ENCODE measurements around the gene LGMN. TPM values are rescaled to one million over a fixed set of nuclear protein-coding genes. Genes with fewer than 3 reads are reported as not detected.

LGMN gene
- total and polyA plus RNA-seq, 2 donors (not counting 1 experiment from before 2014, with no cell fraction given) = 17.6 to 21.1 TPM

DNA sequence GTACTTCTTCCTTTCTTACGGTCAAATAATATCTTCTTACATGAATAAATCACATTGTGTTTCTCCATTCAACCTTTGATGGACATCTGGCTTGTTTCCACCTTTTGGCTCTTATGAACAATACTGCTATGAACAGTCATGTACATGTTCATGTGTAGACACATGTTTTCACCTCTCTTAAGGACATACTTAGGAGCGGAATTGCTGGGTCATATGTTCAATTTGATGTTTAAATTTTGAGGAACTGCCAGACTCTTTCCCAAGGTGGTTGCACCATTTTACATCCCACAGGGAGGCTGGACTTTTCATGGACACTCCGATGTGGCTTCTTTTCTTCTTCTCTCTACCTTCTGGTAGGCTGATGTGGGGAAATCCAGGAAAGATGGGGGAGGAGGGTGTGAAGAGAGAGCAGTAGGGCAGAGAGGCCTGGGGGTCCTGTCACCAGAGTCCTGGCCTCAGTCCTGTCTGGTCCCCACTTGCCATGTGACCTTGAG is 16.8 kb downstream of the LGMN start:
- Histone ChIP-seq H3K27ac (ENCODE audit: low read length in 2 of 2) (no peak overlapping the region), H3K27me3 (replicated peaks in 1 of 4; ENCODE audit: control extremely low read depth in 1 of 4, control insufficient read depth in 3 of 4, insufficient read depth in 4 of 4, low read length in 3 of 4) (no peaks in the 10 kb centered on the region), H4K20me1 (ENCODE audit: control insufficient read depth, insufficient read depth, low read length, poor library complexity, severe bottlenecking) (no peaks in the 10 kb centered on the region), H3K4me2 (replicated peaks; ENCODE audit: low read depth, low read length, poor library complexity, severe bottlenecking) (no peak overlapping the region), H3K4me3 (ENCODE audit: control extremely low read depth in 1 of 5, extremely low read depth in 1 of 5, insufficient read depth in 1 of 5, low read depth in 2 of 5, low read length in 4 of 5) (no peak overlapping the region), H3K9ac (ENCODE audit: low read length) (no peak overlapping the region), H3K79me2 (ENCODE audit: control insufficient read depth, insufficient read depth, low read length) (peaks cover 6% of the 10 kb centered on the region), H3K4me1 (ENCODE audit: control insufficient read depth in 2 of 2, insufficient read depth in 2 of 2, low read length in 2 of 2) (peaks cover under 1 to 6% of the 10 kb centered on the region in 2 donors), H3K9me3 (ENCODE audit: control extremely low read depth in 1 of 3, control insufficient read depth in 2 of 3, insufficient read depth in 1 of 3, low read length in 2 of 3) (peaks cover 0 to 9% (median 0%) of the 10 kb centered on the region in 3 donors), H3K36me3 (replicated peaks in 1 of 2; ENCODE audit: control extremely low read depth in 1 of 2, control insufficient read depth in 1 of 2, extremely low read depth in 1 of 2, insufficient read depth in 2 of 2, low read length in 1 of 2) (peaks cover 0 to 15% of the 10 kb centered on the region in 2 experiments), H2AFZ (ENCODE audit: insufficient read depth, low read depth, low read length, poor library complexity, severe bottlenecking) (no peak overlapping the region)
- Mint-ChIP-seq H3K27ac (no peak overlapping the region), H3K4me1 (peaks cover 6% of the 10 kb centered on the region), H3K4me3 (no peak overlapping the region), H3K9me3 (ENCODE audit: insufficient read depth) (no peaks in the 10 kb centered on the region), H3K27me3 (no peaks in the 10 kb centered on the region)
- TF ChIP-seq EZH2 (IDR thresholded peaks at IDR 0.05; ENCODE audit: borderline replicate concordance, insufficient read depth, low read depth, low read length, poor library complexity, severe bottlenecking) = no peak
- TF ChIP-seq, protein P1, sequence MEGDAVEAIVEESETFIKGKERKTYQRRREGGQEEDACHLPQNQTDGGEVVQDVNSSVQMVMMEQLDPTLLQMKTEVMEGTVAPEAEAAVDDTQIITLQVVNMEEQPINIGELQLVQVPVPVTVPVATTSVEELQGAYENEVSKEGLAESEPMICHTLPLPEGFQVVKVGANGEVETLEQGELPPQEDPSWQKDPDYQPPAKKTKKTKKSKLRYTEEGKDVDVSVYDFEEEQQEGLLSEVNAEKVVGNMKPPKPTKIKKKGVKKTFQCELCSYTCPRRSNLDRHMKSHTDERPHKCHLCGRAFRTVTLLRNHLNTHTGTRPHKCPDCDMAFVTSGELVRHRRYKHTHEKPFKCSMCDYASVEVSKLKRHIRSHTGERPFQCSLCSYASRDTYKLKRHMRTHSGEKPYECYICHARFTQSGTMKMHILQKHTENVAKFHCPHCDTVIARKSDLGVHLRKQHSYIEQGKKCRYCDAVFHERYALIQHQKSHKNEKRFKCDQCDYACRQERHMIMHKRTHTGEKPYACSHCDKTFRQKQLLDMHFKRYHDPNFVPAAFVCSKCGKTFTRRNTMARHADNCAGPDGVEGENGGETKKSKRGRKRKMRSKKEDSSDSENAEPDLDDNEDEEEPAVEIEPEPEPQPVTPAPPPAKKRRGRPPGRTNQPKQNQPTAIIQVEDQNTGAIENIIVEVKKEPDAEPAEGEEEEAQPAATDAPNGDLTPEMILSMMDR (IDR thresholded peaks at IDR 0.05) = no peak
- intact Hi-C loops (cut with micrococcal nuclease) = no loop called here
- ATAC-seq (ENCODE audit: low read depth) (no peak), DNase-seq (no peak)
- POLR2A ChIA-PET = no interaction called here
- CTCF ChIA-PET = no interaction called here
- WGBS (ENCODE audit: insufficient coverage) = no CpG with 5 or more reads among the region's 3 CpGs

DNA sequence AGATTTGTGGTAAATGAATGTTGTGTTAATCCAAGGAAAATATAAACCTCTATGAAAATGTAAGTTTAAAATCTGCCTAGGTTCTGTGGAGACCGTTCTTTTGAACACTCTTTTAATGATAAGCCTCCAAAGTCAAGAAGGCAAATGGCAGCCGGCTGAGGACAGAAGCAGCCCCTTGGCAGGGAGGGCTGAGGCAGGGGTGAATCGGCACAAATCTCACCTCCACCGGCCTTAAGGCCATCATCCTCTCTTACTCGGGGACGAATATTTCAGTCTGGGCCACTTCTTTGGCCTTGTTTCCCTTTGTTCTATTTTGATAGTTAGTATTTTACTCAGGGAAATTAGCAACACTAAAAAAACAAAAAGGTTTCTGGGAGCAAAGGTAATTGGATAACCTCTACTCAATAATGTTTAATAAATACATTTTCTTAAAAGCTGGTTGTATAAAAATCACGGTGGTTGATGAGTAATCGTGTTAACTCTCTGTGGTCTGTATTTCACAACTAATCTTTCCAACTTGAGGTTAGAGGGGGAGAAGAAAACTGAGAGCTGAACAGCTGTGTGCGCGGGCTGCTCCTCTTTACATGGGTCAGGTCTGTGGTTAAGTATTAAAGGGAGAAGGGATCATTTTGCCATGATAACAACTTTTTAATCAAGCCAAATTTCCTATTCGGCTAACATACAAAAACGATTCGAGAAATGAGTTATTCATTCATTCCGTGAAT is 18.6 kb downstream of the LGMN start:
- Mint-ChIP-seq H3K4me1 (peaks cover 7% of the 10 kb centered on the region), H3K27me3 (no peaks in the 10 kb centered on the region), H3K9me3 (ENCODE audit: insufficient read depth) (no peaks in the 10 kb centered on the region), H3K4me3 (no peak overlapping the region), H3K27ac (no peak overlapping the region)
- H3K27me3 ChIP-seq (replicated peaks in 1 of 4; ENCODE audit: control extremely low read depth in 1 of 4, control insufficient read depth in 3 of 4, insufficient read depth in 4 of 4, low read length in 3 of 4) = no peaks in the 10 kb centered on the region
- no peak overlapping the region for H2AFZ ChIP-seq (ENCODE audit: insufficient read depth, low read depth, low read length, poor library complexity, severe bottlenecking)
- intact Hi-C loops (cut with micrococcal nuclease) = no loop called here
- TF ChIP-seq, protein P1 (IDR thresholded peaks at IDR 0.05) = no peak
- no peak for TF ChIP-seq EZH2 (IDR thresholded peaks at IDR 0.05; ENCODE audit: borderline replicate concordance, insufficient read depth, low read depth, low read length, poor library complexity, severe bottlenecking)
- peaks cover 0 to 6% of the 10 kb centered on the region in 2 donors for H3K4me1 ChIP-seq (ENCODE audit: control insufficient read depth in 2 of 2, insufficient read depth in 2 of 2, low read length in 2 of 2)
- no peak overlapping the region for H3K4me2 ChIP-seq (replicated peaks; ENCODE audit: low read depth, low read length, poor library complexity, severe bottlenecking)
- H3K9ac ChIP-seq (ENCODE audit: low read length) = no peak overlapping the region
- 92% methylated on average over 2 of the region's 14 CpGs for WGBS (ENCODE audit: insufficient coverage)
- peaks cover 0 to 13% (median 0%) of the 10 kb centered on the region in 3 donors for H3K9me3 ChIP-seq (ENCODE audit: control extremely low read depth in 1 of 3, control insufficient read depth in 2 of 3, insufficient read depth in 1 of 3, low read length in 2 of 3)
- H3K79me2 ChIP-seq (ENCODE audit: control insufficient read depth, insufficient read depth, low read length) = peaks cover 5% of the 10 kb centered on the region
- DNase-seq (no peak), ATAC-seq (ENCODE audit: low read depth) (no peak)
- ChIA-PET POLR2A (interaction anchor here (0.8 kb wide), 1 partner anchor 19 kb away, joined by 3 read pairs; the partner anchor contains the start of gene LGMN), CTCF (interaction anchor here (1.1 kb wide), 1 partner anchor 21 kb away, joined by 3 read pairs; no protein-coding TSS in a partner anchor)
- H3K27ac ChIP-seq (ENCODE audit: low read length in 2 of 2) = no peak overlapping the region
- peaks cover 0 to 15% of the 10 kb centered on the region in 2 experiments for H3K36me3 ChIP-seq (replicated peaks in 1 of 2; ENCODE audit: control extremely low read depth in 1 of 2, control insufficient read depth in 1 of 2, extremely low read depth in 1 of 2, insufficient read depth in 2 of 2, low read length in 1 of 2)
- no peak overlapping the region for H3K4me3 ChIP-seq (ENCODE audit: control extremely low read depth in 1 of 5, extremely low read depth in 1 of 5, insufficient read depth in 1 of 5, low read depth in 2 of 5, low read length in 4 of 5)
- H4K20me1 ChIP-seq (ENCODE audit: control insufficient read depth, insufficient read depth, low read length, poor library complexity, severe bottlenecking) = no peaks in the 10 kb centered on the region

All from B cell (primary cell).